T1000 (cell line): ENCODE measurements around the gene GSDME.

ENCODE experiments used
- DNase-seq: peaks from one replicate; lab custom pipeline; 2025; ENCODE audit warnings: mixed read lengths; lab: John Stamatoyannopoulos, UW

The GSDME gene

DNA sequence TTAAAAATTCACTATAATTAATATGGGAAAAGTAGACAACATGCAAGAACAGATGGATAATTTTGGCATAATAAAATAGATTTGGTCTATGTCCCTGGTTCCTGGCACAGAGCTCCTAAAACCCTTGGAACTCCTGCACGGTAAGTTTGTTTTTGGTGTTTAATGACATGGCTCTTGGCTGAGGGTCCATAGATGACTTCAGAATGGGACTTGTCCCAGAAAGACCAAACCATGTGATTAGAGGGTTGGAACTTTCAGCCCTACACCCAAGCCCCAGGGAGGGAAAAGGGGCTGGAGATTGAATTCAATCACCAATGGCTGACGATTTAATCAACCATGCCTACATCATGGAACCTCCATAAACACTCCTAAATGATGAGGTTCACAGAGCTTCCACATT is 12.6 kb upstream of the GSDME start:
- no peak for DNase-seq

DNA sequence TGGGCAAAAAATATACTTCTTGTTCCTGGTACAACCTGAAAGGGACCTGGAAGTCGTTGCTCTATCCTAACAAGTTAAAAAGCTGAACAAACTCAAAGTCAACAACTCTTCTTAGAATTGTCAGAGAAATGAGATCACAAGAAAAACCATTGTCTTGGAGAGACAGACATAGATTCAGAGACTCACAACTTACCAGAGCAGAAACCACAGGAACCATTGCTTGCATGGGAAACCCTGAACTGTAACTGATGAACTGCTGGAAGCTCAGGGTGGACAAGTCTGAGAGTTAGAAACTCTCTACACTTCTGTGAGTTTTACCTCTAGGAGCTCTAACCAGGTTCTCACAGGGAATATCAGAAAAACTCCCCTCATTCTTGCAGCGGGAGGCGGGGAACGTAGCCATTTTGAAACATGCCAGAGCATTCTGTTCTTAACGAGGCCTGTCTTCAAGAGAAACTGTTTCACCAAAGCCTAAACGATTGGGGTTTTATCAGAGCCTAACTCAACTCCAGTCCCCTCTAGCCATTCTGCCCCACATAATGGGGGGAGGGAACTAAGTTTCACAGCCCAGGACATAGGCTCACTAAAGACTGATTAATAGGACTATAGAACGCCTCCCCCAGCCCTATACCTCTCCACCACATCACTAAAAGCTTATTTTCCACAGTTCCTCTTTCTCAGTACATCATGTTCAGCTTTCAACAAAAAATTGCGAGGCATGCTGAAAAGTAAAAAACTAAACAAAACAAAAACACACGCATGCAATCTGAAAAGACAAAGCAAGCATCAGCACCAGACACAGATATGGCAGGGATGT is 12.0 kb upstream of the GSDME start:
- DNase-seq, result no peak

DNA sequence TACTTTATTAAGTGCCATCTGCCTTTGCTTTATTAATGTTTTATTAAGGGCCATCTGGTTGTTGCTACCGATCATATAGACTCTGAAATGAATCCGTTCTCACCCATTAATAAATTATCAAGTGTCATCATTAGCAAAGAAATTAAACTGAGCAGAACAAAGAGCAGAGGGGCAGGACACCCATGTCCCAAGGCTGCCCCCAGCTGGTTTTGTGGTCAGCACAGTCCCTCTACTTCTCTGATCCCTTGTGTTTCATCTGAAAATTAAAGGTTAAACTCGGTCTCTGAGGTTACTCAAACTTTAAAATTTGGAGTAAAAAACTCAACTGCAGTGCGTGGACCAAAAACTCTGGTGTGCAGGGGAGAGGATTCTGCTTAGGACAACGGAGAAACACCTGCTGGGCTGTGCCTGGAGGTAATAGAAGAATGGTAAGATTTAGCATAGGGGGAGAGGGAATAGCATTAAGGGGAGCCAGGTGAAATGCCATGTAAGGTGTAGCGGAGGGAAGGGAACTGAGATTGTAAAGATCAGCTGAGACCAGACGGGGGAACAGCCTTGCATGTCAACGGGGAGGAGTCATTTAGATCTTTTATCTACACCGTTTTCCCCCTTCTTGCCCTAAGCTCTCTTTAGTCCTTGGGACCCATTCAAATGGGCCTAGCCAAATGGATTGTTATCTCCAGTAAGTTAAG is 10.8 kb upstream of the GSDME start:
- no peak for DNase-seq

DNA sequence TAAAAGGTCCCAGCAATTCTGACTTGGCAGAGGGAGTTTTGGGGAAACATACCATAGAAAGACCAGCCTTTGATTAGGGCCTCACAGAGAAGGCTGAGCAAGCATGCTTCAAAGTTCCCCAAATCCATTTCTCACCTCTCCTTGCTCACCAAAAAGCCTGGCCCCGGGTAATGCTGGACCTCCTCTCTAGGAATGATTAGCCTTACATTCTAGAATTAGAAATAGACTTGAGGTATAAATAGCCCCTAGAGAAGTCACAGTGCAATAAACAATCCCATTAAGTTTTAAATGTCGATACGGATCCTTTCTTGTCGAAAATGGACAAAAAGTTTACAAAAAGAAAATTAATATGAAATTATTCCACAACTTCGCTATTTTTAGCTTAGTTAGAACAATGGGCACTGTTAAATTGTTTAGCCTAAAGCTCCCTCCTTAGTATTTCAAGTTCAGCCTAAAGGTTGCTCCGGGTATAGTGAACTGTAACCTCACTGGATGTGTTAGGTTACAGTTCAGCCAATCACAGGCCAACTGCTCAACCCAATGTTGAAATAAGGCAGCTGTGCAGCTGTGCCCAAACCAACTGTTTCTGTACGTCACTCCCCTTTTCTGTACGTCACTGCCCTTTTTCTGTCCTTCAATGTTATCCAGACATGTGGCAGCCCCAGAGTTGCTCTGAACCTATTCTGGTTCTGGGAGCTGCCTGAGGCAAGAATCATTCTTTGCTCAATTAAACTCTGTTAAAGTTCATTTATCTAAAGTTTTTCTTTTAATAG is 7.9 kb upstream of the GSDME start:
- no peak for DNase-seq

DNA sequence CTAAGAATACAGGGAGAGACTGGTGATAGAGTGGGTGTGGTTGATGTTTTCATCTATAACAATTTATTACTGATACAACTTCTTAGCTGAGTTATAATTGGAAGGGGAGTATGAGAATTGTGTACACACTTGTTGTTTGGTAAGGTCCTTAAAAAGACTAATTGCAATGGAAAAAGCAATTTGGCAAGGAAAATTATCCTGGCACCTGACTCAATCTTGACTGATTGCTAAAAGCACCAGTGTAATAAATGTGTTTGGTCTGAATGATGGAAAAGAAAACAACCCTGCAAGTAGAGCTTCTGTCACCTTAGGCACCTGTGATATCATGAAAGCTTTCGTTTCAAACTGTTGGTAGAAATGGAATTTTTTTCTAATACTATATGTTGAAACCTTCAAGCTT is 6.7 kb upstream of the GSDME start:
- DNase-seq, result no peak

DNA sequence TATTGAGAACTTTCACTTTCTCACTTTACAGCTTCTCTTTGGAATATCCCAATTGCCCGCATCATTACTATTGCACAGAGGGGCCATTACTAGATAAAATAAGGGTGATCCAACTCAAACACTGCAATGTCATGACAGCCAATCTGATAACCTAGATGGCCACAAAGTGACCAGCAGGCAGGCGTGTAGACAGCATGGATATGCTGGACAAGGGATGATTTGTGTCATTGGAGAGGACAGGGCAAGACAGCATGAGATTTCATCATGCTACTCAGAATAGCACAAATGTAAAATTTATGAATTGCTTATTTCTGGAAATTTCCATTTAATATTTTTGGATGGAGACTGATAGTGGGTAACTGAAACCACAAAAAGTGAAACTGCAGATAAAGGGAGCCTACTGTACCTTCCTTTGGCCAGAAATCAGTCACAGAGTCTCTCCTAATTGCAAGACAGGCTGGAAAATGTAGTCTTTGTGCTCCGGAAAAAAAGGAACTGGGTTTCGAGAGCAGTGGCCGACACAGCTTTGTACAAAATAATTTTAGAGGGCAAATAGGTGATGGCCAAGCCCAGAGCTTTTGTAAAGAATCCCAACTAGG is 6.1 kb upstream of the GSDME start:
- DNase-seq, result no peak

DNA sequence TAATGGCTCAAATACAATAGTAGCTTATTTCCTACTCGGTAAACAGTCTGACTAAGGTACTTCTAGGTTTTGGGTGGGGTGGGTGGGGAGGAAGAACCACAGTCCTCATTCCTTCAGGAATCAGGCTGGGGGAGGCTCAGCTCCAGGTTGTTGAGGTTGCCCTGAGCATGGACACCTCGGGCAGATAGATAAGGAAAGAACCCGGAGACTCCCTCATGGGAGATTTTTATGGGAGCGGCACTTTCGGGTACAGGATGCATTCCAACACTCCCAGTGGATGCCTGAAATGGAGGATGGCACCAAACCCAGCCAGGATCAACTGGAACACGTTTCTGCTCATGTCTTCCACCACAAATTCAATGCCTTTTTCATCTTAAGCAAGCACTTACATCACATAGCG is 5.5 kb upstream of the GSDME start:
- no peak for DNase-seq

DNA sequence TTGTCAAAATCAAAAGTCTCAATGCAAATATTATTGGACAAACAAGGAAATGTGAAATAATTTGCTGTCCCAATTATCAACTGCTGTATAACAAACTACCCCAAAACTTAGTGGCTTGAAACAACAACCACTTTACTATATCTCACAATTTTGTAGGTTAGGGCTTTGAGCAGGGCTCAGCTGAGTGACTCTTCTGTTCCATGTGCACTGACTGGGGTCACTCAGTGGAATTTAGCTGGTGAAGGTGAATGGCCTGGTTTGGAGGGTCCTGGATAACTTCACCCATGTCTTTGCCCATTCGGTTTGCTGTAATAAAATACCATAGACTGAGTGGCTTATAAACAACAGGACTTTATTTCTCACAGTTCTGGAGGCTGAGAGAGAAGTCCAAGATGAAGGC is 3.7 kb upstream of the GSDME start:
- no peak for DNase-seq

DNA sequence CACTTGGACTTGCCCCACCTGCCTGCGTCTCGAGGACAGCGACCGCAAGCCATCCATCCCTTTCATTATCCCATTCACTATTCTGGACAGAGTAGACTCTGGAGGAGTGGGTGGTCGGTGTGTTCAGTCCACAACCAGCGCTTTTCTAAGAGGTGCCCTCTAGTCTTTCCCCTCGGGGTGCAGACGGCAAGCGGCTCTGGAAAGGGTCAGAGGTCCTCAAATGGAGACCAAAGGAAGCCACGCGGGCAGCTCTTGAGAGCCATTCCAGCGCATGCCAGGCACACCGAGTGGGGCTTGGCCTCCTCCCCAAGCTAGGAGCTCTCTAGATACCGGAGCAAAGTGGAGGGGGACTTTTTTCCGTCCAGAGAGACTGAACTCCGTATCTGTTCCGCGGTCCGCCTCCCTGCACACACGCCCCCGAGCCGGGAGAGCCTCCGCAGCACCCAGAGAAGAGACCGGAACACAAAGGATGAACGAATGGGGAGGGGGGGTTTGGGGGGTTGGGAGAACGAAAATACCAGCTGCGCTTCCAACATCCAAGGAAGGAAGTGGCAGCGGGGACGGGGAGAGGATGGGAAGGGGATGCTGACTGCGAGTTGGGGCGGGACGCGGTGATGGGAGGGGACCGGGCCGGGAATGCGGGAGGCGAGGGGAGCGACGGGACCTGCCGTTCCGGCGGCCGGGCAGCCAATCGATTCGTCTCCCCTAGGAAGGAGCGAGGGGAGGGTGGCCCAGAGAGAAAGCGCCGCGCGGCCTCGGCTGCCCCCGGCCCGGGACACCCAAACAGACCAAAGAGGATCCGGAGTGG is 515 bp downstream of the GSDME start:
- peak; percentile 73 for DNase-seq

DNA sequence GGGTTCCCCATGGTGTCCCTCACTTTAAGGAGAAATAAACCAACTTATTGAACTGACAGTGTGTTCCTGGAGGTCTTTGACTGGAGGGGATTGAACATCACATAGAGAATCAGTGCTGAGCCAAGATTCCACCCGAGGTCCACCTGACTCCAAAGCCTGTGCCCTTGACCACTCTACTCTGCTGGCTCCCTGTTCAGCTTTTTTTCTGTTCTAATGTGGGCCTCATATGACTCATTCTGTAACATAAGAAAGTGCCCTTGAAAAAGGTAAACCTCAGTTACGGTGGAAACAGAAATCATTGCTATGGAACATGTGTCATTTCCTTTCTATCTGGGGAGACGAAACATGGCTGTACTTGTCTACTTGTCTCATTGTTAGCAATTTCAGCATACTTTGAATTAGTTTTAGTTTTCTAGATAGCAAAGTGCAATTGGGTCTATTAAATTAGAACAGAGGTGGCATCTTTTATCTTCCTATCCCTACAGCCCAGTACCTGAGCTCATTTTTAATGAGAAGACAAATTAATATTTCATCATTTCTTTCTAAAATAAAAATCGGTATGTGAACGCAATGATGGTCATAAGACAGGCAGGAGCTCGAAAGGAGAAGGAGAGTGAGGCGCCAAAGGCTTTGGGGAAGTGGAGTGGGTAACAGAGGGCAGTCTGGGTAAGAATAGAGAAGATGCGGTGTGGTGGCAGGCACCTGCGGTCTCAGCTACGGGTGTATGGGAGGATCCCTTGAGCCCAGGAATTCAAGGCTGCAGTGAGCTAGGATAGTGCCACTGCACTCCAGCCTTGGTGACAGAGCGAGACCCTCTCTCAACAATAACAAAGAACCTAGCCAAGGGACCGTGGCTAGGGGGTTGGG is 1.5 kb downstream of the GSDME start:
- DNase-seq, result no peak

DNA sequence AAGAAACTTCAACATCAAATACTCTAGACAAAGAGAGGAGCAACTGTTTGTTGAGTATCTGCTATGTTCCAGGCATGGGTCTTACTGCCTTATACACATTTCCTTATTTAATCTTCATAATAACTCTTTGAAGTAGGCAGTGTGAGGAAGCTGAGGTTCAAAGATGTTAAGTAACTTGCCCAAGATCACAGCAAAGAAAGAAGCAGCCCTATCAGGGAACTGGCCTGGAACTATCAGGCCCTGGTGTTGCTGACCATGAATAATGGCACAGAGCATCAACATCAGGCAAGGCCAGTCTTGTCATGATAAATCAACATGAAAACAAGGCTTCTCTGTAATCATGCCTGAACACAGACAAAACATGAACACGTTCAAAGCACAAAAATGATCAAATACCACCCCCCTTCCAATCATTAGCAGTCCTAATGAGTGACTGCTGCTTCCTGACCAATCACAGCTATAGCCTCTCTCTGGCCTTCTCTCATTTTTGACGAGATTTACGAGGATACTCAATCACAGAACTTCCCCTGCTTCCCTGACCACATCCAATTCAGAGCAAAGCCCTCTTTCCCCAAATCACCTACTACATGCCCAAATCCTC is 2.3 kb downstream of the GSDME start:
- no peak for DNase-seq

DNA sequence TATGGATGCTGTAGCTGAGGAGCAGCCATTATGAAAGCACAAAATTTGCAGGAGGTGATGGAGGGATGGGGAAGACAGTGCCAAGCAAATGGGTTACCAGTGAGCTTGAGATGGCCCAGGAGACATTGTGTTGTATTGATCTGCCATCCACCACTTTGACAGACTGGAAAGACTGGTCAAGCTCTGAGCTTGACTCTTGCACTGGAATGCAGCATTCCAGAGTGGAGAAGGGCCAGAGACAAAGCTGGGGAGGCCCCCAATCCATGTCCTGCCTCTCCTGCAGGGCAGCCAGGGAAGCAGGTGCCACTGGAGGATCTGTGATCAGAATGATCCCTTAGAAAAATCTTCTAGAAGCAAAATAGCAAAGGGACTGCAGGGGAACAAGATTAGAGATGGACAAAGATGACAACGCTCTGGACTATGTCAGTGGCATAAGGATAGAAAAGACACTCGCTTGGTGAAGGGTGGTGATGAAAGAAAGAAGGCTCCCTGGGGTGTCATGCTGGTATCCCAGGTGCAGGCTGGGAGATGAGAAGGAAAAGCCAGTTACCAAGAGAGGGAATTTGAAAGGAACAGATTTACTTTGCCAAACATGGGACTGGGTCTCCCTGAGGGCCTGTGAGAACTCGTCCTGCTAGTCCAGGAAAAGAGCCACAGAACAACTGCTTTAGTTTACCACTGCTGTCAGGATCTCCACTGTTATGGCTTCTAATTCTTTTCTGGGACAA is 5.0 kb downstream of the GSDME start:
- no peak for DNase-seq

DNA sequence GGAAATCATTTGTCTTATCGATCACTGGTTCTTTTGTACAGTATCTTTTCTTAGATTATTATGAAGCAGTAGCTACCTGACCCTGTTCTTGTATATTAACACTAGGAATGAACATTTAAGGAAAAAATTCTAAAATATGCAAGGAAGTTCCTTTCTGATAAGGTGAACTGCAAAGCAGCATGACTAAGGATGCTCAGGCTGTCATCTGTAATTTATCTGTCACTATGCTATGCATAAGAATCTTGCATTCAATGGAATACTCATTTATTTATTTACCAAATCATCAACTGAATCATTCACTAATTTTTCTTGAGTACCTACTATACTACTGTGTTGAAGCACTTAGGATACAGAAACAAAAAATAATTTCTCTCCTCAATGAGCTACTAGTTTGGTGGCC is 5.8 kb downstream of the GSDME start:
- no peak for DNase-seq

DNA sequence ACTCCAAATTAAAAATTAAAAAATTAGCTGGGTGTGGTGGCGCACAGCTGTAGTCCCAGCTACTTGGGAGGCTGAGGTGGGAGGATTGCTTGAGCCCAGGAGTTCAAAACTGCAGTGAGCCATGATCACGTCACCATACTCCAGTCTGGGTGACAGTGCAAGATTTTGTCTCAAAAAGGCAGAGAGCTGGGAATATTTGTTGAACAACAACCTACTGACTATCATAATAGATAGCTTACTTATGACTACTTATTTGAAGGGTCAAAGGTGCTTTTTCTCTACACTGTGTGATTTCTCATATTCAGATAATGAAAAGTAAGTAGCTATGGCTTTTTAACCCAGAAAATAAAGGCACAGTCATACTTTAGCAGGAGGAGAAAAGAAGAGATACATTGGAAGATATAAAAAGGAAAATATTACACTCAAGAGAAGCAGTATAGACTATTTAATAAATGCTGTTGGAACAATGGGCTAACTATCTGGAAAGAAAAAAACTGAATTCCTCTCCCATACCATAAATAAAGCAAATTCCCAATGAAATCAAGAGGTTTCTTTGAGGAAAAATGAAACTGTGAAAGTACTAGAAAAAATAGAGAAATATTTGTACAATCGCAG is 6.7 kb downstream of the GSDME start:
- DNase-seq, result no peak

DNA sequence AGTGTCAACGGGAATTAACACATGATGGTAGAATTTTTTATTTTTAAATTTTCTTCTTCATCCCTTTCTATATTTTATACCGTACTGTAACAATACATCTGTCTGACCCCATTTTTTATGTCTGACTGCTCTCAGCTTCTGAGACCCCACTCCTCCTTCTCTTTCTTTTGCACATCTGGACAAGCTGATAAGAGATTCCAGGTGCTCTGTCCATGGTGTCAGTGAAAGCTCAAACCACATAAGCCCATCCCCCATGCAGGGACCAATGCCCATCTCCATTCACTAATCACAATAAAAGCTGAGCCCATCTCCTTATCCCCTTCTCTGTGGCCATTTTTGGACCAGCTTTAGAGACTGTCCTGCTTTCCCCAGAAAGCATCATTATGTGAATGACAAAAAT is 8.7 kb downstream of the GSDME start:
- no peak for DNase-seq

DNA sequence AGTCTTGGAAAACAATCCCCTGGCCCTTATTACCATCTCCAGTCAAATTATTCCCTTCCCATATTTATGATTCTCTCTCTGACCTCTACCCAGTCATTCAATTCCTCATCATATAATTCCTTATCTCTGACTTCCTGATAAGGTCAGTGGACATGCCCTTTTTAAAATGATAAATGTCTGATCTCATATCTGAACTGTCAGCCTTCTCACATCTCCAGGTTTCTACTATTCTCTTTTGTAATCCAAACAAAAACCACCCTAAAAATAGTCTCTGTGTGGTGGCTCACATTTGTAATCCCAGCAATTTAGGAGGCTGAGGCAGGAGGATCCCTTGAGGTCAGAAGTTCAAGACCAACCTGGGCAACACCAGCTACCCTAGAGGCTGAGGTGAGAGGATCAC is 11.9 kb downstream of the GSDME start:
- DNase-seq, result no peak

DNA sequence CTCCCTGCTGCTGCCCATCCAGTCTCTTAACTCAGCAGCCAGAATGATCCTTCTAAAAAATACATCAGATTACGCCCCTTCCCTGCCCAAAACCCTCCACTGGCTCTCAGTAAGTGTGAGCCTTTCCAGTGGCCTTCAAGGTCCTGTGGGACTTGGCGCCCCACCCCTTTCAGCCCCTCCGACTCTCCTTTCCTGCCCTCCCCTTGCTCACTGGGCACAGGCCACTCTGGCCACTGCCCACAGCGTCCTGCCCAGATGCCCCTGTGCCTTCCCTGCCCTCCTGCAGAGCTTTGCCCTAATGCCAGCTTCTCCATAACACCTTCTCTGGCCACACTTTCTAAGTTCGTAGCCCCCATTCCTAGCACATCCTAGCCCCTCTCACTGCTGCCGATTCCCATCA is 13.8 kb downstream of the GSDME start:
- no peak for DNase-seq

DNA sequence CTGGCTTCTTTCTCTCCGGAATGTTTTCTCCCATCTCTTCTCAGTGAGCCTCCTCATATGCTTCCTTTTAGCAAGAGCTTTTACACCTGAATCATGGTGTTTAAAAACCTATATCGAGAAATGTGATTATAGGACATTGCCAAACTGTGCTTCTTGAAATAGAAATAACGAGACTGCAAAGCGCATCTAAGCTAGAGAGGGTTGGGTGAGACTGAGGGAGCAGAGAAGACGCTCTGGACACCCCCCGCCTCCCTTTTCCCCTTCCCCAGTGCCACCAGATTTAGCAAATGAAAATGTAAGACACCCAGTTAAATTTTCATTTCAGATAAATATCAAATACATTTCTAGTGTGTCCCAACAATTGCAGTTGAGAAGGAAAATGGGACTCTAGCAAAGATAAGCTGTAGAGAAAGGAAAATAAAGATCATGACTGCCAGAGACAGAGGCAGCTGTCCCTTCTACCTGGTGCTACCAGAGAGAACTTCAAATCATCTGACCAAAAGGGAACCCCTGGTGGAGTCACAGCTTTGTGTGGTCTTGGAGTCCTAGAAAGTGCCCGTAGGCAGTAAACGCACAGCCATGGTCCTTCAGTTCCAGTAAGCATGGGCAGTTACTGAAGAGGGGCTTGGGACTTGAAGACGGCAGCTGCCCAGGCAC is 14.6 kb downstream of the GSDME start:
- DNase-seq, result no peak
